Activated T-helper 9 cell treated with anti-CD3 and anti-CD28 coated beads, Interleukin-2, amount 50 U/mL, for 16 hours (primary cell): ENCODE results near the gene ACSF2.
"Not testable (repeated sequence)": the region's sequence is repeated elsewhere in the genome, so short reads cannot be mapped to it uniquely, and the experiment has no call there.

ENCODE experiments used
- DNase-seq: peaks from one replicate; pipeline ENCODE4 v3.0.0-alpha.2; 2020; ENCODE audit warnings: low read depth

The ACSF2 gene

DNA sequence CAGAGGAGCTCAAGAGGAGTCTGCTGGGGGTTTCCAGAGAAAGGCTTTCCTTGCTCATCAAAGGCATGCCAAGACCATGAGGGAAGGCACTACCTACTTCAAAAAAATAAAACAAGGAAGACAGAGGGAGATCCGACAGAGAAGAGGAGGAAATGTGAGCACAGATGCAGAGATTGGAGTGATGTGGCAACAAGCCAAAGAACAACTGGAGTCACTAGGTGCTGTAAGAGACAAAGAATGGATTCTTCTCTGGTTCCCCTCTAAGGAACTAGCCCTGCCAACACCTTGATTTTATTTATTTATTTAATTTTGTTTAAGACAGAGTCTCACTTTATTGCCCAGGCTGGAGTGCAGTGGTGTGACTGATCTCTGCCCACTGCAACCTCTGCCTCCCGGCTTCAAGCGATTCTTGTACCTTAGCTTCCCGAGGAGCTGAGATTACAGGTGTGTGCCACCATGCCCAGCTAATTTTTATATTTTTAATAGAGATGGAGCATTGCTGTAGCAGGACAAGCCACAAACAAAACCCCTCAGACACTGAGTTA is 13.8 kb upstream of the ACSF2 start:
- DNase-seq = no peak

DNA sequence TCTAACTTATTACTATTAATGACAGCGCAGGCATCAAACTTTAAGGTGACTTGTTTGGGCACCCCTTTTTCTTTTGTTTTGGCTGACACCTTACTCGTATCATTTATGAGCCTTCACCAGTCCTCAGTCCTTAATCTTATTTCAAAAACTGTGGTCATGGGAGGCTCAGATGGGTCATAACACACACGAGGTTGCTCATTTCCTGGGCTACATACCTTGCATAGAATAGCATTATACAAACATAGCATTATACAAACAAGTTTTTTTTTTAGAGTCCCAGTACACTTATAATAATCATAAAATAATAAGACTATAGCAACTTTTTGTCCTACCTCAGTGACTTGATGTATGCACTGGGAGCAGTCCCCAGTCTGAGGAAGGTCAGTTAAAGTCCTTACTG is 11.2 kb upstream of the ACSF2 start:
- DNase-seq = no peak

DNA sequence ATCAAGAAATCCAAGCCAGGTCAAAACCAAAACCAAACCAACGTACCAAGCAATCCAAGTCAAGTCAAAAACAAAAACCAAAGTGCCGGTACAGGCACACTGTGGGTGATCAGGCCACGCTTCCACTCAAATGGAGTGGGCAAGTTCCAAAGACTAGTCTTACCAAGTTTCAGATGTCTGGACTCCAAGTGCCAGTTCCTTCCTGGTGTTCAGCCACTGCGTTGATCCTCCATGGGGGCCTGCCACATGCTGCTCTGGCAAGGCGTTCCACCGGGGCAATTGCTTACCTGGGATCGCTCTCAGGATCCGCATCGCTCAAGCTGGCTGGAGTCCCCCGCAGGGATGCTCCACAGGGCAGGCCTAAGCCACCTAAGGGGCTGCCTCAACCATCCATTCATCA is 6.4 kb upstream of the ACSF2 start:
- DNase-seq = not testable (repeated sequence)

DNA sequence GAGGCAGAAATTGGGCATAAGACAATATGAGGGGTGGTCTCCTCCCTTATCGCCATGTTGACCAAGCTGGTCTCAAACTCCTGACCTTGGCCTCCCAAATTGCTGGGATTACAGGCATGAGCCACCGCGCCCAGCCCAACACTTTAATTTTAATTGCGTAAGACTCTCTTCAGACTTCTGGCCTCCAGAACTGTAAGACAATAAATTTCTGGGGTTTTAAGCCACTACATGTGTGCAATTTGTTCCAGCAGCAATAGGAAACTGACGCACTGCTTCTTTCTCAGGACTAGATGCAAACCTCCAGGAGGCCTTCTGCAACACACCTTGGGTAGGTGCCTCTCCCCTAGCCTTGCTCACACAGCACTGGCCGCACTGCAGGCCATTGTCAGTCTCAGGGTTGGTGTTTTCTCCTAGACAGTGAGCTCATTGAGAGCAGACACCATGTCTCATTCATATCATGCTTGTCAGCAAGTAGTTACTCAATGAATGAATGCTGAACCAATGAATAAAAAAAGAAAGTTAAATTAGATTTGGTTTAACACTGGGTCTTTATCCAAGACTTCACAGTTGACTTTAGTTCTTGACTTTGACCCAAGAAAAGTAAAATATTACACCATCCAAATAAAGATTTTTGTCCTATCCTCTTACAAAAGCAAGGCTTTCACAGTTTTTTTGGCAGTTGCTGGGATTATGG is 5.5 kb upstream of the ACSF2 start:
- DNase-seq = no peak

DNA sequence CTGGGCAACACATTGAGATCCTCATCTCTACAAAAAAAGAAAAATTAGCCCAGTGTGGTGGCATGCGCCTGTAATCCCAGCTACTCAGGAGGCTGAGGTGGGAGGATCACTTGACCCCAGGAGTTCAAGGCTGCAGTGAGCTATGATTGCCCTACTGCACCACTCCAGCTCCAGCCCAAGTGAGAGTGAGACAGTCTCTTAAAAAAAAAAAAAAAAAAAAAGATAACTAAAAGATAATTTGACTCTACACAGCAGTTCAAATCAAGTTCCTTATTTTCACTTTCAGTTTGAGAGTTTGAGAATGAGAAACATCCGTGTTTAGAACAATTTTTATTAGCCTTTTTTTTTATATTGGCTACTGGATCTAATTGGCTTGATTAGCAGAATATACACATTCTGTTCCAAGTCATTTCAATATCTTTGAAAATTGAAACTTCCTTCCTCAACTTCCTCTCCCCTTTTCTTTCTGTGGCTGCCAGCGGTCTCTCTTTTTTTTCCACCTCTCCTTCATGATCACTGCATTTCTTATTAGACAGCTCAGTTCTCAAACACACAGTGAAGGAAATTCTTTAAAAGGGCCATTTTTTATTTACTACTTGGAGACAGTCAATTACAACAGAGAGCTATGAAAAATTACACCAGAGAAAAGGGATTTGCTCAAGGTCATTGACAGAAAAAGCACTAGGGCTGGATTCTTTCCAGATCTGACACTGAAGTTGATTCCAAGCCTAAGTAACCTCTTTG is 4.5 kb upstream of the ACSF2 start:
- DNase-seq = no peak

DNA sequence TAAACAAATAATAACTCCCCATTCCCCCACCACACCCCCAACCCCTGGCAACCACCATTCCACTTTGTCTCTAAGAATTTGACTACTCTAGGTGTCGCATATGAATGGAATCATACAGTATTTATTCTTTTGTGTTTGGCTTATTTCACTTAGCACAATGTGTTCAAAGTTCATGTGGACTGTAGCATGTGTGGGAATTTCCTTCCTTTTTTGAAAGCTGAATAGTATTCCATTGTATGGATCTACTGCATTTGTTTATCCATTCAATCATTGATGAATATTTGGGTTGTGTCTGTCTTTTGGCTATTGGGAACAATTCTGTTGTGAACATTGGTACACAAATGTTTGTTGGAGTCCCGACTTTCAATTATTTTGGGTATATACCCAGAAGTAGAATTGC is 3.3 kb upstream of the ACSF2 start:
- DNase-seq = no peak

DNA sequence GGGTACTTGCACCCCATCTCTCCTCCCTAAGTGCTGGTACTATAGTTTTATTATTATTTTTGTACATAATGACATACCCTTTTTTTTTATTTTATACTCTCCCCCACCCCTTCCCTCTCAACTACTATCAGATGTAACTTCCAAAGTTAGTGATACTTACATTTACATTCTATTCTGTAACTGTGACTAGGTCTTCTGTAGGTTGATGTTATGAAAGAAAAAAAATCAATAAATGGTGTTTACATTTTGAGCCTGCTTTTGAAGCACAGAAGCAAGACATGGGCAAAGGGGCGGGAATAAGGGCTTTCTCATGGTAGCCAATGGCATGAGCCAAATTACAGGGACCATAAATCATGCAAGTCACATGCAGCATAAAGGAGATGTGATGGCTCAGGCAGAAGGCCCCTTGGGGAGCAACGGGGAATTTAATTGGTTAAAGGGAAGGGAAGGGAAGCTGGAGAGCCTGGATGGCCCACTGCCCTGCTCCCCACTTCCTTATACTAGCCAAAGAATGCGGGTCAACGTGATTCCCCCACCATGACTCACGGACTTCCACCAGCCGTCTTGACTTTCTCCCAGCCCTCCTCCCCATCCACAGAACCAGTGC is 2.4 kb upstream of the ACSF2 start:
- DNase-seq = no peak

DNA sequence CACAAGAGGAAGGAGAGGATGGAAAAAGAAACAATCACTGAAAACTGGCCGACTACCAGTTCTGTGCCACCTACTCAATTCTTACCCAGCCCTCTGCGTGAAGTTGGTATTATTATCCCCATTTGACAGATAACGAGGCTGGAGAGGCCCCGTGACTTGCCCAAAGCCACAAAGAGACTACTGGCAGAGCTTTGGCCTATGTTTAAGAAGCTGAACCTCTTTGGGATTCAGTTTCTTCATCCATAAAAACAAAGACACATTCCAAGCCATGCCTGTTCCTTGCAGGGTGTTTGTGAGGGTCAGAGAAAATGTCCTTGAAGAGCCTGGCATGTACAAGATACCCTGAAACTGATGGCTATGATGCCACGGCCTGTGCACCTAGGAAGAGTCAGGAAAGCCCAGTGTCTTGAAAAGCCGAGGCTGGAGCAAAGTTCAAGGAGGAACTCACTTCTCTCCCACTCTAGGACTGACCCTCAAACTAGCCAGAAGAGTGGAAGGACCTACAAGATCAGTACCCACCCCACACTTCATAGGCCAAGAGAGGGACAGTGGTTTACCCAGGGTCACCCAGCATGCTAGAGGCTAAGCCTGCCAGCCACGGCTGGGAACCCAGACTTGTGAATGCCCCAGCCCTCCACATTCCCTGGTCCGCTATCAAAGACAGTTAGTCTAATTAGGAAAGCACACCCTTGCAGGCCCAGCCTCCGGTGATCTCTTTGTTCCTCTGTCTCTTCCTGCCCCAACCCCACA is 1.6 kb upstream of the ACSF2 start:
- DNase-seq = no peak

DNA sequence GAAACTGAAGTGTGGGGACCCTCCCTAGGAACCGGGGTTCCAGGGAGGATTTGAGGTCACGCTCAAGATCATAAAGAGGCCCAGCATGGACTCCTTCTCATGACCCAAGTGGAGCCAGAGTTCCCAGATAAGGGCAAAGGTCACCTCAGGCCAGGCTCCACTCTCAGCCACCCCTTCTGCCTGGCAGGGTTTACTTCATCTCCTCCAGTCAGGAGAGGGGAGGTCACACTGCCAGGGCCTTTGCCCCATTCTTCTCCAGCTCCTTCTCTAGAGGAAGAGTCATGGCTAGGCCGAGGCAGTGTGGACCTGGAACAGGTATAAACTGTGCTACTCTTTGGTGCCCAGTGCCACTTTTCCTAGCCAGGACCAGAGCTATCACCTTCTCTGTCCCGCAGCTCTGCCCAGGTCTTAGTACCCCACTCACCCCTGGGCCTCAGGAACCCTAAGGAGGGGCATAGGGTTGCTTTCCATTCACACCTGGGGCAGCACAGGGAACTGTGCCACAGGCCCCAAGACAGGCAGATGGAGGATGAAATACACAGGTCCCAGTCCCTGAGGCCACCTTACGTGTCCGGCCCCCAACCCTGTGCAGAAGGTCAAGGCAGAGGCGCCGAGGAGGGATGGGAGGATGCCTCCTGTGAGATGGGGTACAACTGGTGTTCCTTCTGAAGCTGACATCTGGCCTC is 879 bp upstream of the ACSF2 start:
- no peak for DNase-seq

DNA sequence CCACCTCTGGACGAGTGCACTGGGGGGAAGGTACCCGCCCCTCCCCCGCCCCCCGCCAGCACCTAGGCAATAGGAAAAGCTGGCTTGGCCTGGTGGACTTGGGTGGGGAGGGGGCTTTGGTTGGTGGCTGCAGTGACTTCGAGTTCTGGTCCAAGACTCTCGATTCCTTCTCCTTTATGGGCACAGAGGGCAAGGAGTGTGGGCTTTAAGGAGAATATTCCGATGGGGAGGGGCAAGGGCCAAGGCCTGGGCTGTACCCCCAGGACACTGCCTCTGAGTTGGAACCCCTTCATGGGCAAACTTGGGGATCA is 409 bp downstream of the ACSF2 start:
- no peak for DNase-seq

DNA sequence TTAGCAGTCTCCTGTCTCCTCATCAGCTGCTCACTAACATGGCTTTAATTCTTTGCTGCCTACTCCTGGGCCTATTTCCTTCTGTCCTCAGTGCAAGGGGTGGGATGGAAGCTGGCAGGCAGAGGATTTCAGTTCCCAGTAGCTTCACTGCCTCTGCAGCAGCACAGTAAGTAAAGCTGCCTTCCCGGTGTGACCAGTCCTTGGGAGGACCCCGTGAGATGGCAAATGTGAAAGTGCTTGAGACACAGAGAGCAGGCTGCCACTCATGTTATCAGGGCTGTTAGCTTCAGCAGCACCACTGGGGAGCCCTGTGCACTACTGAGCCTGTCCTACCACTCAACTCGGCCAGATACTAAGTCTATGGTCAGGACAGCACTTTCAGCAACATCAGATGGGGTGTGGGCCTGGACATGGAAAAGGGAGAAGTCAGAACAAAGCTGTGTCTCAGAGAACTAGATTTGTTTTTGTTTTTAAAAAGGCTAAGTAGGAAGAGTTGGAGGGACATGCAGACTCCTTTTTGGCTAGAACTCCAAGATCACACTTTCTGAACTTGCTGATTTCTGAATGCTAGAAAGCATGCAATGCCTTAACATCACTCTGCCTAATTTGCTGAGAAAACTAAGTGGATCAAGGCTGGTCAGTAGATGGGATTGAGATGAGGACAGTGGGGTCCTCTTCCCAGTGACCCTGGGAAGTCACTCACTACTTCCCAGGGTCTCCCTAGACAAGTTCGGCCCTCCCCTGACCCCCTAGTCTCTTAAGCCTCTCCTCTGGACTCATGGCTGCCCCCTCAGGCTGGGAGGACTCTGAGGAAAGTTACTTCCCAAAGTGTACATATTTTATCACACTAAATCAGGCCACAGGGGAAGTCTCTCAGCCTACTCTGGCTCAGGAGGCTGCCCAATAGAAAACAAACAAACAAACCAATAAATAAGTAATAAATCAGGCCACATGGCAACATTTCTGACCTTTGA is 1.1 kb downstream of the ACSF2 start:
- DNase-seq = no peak

DNA sequence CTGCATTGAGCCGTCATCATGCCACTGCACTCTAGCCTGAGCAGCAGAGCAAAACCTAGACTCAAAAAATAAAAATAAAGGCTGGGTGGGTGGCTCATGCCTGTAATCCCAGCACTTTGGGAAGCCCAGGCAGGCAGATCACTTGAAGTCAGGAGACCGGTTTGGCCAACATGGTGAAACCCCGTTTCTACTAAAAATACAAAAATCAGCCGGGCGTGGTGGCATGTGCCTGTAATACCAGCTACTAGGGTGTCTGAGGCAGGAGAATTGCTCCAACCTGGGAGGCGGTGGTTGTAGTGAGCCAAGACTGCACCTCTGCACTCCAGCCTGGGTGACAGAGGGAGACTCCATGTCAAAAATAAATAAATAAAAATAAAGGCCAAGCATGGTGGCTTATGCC is 2.1 kb downstream of the ACSF2 start:
- DNase-seq = not testable (repeated sequence)

DNA sequence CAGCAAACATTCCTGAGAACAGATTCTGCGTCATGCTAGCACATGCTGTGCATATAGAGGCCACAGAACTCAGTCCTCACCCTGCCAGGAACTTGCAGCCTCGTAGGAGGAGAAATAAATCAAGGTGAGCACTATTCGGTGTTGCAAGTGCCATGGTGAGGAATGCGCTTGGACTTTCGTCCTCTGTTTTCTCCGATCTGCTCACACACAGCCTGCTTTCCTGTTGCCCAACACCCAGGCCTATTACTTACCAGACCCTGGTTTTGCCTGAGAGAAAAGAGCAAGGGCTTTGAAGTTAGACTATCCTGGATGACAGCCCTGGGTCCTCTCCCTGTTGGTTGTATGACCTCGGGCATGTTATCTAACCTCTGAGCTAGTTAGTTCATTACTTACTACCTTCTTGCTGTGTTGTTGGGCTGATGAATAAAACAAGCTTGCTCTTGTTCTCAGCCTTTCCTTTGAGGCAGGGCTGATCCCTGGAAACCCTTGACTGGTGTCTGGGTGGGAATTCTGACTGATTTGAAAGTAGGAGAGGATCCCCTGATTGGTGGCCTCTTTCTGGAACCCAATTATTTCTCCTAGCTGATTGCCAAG is 2.9 kb downstream of the ACSF2 start:
- no peak for DNase-seq

DNA sequence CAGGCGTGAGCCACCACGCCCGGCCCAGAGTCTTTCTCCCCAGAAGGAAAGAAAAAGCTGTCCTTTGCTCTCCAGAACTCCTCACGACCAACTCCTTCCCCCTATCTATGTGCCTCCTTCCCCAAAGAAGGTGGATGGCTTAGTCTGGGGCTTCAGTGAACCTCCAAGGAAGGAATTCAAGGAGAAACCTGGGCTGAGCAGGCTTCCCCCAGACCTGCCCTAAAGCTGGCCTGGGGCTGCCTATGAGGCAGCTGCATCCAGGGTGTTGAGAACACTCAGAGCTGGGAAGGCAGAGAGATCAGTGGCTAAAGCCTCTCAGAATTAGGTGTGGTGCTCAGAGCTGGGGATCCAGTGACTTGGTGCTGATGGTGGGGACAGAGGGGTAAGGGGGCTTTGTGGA is 3.8 kb downstream of the ACSF2 start:
- DNase-seq = no peak

DNA sequence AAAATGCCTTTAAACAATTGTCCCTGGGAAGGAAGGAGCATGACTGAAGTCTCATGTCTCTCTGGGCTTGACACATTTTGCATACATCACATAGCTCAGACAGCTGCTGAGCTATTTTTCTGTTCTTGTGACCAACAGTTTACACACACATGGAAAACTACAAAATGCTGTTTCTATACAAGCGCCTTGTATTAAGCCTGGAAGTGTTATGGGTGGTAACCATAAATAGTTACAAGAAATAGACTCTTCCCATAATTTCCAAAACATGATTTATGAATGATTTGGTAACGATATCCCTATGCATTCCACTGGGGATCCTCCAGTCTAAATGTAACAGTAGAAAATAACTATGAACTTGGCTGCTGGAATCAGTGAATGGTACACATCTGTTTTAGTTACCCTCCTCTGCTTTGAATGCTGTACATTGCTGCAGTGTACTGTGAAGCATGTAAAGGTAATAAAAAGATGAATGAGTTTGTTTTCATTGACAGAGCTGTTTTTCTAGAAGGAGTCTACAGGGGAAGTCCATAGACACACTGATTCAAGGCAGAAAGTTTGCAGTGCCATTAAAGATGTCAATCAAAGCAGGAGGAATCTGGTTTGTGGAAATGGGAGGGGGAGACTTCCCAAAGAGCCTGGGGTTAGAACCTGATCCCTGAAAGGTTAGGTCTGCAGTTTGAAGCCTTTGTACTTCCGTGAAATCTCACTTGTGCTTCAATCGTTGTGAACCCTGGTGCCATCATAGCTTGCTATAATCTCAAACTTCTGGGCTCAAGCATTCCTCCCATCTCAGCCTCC is 5.0 kb downstream of the ACSF2 start:
- DNase-seq = no peak

DNA sequence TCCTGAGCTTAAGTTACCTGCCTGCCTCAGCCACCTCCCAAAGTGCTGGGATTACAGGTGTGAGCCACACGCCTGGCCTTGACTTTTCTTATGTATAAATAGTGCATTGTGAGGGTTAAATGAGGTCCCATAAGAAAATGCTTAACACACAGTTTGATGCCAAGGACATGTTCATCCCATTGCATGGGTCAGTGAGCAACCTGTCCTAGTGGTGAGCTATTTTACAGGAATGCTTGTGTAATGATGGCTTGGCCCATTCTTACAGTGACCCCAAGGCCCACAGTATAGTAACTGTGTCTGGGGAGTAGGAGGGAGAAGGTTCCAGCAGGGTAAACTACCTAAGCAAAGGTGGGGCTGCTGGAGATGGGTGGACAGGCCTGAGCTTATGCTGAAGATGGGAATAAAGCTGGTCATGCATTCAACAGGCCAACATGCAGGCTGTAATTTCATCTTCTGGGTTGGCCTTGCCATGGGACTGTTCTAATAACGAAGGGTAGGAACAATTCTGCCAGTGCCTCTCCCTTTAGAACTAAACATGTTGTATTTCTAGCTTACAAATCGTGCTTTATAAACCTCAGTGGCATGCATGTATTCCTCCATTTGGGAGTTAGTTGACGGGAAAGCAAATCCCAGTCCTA is 6.2 kb downstream of the ACSF2 start:
- DNase-seq = no peak

DNA sequence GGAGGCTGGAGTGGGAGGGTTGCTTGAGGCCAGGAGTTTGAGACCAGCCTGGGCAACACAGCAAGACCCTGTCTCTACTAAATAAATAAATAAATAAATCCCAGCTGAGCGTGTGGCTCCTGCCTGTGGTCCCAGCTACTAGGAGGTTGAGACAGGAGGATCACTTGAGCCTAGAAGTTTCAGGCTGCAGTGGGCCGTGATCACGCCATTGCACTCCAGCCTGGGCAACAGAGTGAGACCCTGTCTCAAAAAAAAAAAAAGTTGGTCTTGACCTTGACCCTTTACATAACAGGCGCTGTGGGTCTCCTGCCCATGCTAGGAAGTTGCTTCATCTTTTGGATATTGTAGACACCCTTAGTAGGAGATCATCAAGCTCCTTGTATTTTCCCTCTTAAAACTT is 11.4 kb downstream of the ACSF2 start:
- DNase-seq = no peak

DNA sequence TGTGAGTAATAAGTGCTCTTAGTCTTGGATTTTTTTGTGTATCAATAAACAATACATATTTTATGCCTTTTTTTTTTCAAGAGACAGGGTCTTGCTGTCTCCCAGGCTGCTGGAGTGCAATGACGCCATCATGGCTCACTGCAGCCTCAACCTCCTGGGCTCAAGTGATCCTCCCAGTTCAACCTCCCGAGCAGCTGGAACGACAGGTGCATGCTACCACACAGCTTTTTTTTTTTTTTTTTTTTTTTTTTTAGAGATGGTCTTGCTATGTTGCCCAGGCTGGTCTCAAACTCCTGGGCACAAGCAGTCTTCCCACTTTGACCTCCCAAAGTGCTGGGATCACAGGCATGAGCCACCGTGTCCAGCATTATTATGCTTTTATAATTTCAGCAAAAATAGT is 13.0 kb downstream of the ACSF2 start:
- no peak for DNase-seq

DNA sequence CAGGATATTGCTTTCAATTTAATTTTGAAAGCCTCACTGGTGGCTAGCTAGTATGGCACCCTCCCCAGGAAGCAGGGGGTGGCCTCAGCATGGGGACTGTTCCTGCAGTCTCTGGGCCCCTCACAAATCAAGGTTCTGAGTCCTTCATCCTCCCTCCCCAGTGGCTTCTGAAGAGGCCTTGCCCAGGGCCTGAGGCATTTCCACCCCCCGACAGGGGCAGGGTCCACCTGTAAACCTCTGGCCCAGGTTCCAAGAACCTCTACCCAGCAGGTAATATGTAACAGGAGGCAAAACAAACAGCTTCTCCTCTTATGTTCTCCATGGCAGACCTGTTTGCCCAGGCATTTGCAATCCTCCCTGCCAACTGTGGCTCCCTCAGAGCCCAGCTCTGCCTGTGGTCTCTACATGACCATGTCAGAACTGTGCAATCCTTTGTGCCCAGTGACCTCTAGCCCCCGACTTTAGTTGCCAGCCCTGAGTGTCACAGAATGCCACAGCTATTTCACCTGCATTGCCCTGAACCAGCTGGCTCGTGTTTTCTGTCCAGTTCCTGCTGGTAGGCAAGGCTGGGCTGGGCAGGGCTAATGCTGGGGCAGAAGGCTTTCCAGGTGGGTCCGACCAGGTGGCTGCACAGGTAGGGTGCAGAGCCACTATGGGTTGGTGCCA is 14.3 kb downstream of the ACSF2 start:
- DNase-seq = no peak
